HUES48 (cell line): Measurements from ENCODE around the gene DAND5.

Source experiments
- H3K27ac ChIP-seq: one replicate; pipeline ENCODE4 v1.7.0; 2013; ENCODE audit warnings: low read depth, low read length, inconsistent platforms
- H3K27me3 ChIP-seq: 2 replicates; pipeline ENCODE4 v1.6.1; 2013; ENCODE audit warnings: mild to moderate bottlenecking, low read length; ENCODE audit not compliant: control insufficient read depth, insufficient read depth
- H3K36me3 ChIP-seq: 2 replicates; pipeline ENCODE4 v1.6.1; 2013; ENCODE audit warnings: low read length; ENCODE audit not compliant: control insufficient read depth, insufficient read depth
- H3K4me1 ChIP-seq: 2 replicates; pipeline ENCODE4 v1.6.1; 2013; ENCODE audit warnings: mild to moderate bottlenecking, low read length; ENCODE audit not compliant: control insufficient read depth, insufficient read depth
- H3K4me3 ChIP-seq: 2 replicates; pipeline ENCODE4 v1.5.1; 2013; ENCODE audit warnings: mild to moderate bottlenecking, low read depth, low read length
- H3K9ac ChIP-seq: 2 replicates; pipeline ENCODE4 v1.6.1; 2013; ENCODE audit warnings: mild to moderate bottlenecking, low read depth, low read length, moderate library complexity
- H3K9me3 ChIP-seq: 2 replicates; pipeline ENCODE4 v1.6.1; 2013; ENCODE audit warnings: low read length; ENCODE audit not compliant: control insufficient read depth, insufficient read depth

Gene DAND5

DNA sequence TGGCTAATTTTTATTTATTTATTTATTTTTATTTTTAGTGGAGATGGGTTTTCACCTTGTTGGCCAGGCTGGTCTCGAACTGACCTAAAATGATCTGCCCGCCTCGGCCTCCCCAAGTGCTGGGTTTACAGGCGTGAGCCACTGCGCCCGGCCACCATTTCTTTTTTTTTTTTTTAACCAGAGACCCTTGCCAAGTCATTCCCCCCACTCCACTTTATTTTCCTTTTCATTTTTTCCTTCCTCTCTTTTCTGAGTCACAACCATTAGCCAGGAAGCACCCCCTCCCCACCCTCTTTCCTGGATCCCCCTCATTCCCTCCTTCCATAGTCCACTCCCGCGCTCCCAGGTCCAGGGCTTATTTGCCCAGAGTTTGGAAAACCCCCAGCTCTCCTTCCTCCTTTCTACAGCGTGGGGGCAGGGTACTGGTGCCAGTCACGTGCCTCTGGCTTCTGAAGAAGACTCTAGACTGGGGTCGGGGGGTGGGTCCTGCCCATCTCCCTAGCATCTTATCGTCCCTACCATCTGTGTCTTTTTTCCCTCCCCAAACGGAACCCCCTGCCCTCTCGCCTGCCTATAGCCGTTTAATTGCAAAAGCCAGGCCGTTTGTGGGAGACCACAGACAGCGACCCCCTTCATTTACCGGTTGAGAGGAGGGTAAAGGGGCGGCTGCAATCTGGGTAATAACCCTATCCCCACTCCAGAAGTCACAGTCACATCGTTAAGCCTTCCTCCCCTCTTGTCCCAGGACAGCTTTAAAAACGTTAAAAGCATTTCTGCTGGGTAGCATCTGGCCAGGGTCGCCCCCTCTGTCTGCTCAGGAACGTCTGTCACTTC is 32.1 kb upstream of the DAND5 start:
- H3K4me1 ChIP-seq = peaks cover 24% of the 10 kb centered on the region
- H3K4me3 ChIP-seq = peak overlapping the region; percentile 98
- H3K36me3 ChIP-seq = peaks cover 33% of the 10 kb centered on the region
- H3K9ac ChIP-seq = peak overlapping the region; percentile 41; the same call in 1 of the 2 replicates
- no peaks in the 10 kb centered on the region for H3K9me3 ChIP-seq
- no peaks in the 10 kb centered on the region for H3K27me3 ChIP-seq
- peak overlapping the region; percentile 80 for H3K27ac ChIP-seq

DNA sequence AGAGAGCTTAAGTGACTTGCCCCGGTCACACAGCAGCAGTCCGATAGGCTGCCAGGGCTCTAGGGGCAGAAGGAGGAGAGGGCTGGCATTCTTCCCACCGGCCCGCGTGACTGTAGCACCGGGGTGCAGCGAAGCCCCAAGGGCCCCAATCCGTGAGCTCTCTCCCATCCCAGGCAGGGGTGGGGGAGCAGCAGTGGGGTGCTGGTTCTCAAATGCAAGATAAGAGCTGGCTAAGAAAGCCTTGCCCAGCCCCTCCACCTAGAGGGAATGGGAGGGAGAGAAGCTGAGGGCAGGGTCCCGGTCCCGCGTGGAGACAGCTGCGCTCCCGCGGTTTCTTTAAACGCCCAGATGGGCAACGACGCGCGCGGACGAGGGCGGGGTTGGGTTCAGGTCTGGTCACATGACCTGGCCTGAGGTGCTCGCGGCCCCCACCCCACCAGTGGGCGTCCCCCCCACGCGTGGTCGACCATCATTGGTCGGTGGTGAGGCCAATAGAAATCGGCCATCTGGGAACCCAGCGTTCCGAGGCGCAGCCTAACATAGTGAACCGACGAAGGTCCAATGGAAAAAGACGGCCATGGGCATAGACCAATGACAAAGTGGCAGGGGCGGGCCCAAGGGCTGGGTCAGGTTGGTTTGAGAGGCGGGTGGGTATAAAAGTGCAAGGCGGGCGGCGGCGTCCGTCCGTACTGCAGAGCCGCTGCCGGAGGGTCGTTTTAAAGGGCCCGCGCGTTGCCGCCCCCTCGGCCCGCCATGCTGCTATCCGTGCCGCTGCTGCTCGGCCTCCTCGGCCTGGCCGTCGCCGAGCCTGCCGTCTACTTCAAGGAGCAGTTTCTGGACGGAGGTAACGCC is 31.2 kb upstream of the DAND5 start, which contains the start of gene CALR:
TSS of gene CALR (plus strand) at position 683 of the 852 bp plus-strand sequence. CDS start at position 754, 71 bp downstream.
- Histone ChIP-seq H3K36me3 (peaks cover 42% of the 10 kb centered on the region), H3K9ac (peak within 1 kb of the TSS; percentile 93), H3K4me3 (peak within 1 kb of the TSS; percentile 98), H3K27ac (peak within 1 kb of the TSS; percentile 80), H3K9me3 (no peaks in the 10 kb centered on the region), H3K27me3 (no peaks in the 10 kb centered on the region), H3K4me1 (peaks cover 22% of the 10 kb centered on the region)

DNA sequence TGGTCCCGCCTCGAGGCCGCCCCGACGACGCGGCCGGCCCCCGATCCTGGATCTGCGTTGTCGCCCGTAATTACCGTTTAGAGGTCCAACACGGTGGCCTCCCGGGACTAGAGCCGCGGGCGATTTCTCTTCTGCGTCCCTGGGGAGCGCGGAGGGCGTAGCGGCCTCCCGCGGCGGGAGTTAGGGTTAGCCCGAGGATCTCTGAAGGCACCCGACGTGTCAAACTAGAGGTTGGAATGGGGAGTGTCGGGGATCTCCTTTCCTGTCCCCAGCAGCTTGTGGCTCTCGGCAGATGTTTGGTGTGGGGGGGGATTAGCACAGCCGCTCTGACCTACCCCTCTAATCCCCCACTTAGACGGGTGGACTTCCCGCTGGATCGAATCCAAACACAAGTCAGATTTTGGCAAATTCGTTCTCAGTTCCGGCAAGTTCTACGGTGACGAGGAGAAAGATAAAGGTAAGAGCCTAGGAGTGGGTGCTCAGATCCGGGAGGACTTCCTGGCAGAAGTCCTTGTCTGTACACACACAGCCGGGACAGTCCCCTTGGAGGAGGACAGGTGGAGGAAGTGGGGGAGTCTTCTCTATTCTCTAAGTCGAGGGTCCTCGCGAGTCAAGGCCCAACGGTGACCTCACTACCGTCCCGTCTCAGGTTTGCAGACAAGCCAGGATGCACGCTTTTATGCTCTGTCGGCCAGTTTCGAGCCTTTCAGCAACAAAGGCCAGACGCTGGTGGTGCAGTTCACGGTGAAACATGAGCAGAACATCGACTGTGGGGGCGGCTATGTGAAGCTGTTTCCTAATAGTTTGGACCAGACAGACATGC is 30.4 kb upstream of the DAND5 start:
- Histone ChIP-seq H3K27me3 (no peaks in the 10 kb centered on the region), H3K9ac (peak overlapping the region; percentile 93), H3K4me1 (peaks cover 19% of the 10 kb centered on the region), H3K9me3 (no peaks in the 10 kb centered on the region), H3K36me3 (peaks cover 50% of the 10 kb centered on the region), H3K27ac (peak overlapping the region; percentile 70), H3K4me3 (peak overlapping the region; percentile 98)

DNA sequence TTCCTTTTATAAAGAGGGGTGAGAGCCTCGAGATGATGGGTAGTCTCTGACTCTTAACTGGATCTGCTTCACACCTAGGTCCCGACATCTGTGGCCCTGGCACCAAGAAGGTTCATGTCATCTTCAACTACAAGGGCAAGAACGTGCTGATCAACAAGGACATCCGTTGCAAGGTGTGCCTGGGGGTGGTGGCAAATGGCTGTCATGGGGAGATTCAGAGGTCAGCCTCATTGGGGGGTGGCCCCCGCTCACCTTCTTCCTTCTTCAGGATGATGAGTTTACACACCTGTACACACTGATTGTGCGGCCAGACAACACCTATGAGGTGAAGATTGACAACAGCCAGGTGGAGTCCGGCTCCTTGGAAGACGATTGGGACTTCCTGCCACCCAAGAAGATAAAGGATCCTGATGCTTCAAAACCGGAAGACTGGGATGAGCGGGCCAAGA is 29.4 kb upstream of the DAND5 start:
- Histone ChIP-seq H3K9ac (0 out of 2 replicates have a peak overlapping the region, but pooled peaks have one; percentile 93), H3K27me3 (no peaks in the 10 kb centered on the region), H3K4me1 (peaks cover 17% of the 10 kb centered on the region), H3K36me3 (peaks cover 60% of the 10 kb centered on the region), H3K4me3 (peak overlapping the region; percentile 98), H3K27ac (peak overlapping the region; percentile 35), H3K9me3 (no peaks in the 10 kb centered on the region)

DNA sequence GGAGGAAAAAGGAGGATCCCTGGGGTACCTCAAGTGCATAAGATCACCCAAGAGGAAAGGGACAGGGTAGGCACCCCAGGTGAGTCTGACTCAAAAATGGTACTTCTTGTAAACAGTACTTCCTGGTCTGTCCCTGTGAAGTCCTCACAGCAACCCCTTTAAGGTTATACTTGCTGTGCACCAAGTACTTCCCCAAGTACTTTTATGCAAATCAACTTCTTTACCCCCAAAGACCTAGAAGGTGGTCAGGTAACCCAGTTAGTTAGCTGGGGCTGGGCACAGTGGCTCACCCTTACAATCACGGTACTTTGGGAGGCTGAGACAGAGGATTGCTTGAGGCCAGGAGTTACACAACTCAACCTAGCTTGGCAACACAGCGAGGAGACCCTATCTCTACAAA is 28.5 kb upstream of the DAND5 start:
- peak overlapping the region; percentile 2; the same call in 1 of the 2 replicates for H3K4me3 ChIP-seq

DNA sequence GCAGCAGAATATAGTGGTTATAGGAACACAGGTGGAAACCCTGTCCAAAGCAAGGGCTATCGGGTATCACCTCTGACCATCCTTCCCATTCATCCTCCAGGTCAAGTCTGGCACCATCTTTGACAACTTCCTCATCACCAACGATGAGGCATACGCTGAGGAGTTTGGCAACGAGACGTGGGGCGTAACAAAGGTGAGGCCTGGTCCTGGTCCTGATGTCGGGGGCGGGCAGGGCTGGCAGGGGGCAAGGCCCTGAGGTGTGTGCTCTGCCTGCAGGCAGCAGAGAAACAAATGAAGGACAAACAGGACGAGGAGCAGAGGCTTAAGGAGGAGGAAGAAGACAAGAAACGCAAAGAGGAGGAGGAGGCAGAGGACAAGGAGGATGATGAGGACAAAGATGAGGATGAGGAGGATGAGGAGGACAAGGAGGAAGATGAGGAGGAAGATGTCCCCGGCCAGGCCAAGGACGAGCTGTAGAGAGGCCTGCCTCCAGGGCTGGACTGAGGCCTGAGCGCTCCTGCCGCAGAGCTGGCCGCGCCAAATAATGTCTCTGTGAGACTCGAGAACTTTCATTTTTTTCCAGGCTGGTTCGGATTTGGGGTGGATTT is 25.8 kb upstream of the DAND5 start:
- Histone ChIP-seq H3K9me3 (no peaks in the 10 kb centered on the region), H3K9ac (no peak overlapping the region), H3K36me3 (peaks cover 71% of the 10 kb centered on the region), H3K27me3 (no peaks in the 10 kb centered on the region), H3K27ac (no peak overlapping the region), H3K4me3 (no peak overlapping the region), H3K4me1 (peaks cover 17% of the 10 kb centered on the region; the same call in 1 of the 2 replicates)

More for the DNA sequence above, 28.5 kb upstream of the DAND5 start:
- H3K27me3 ChIP-seq = no peaks in the 10 kb centered on the region
- peaks cover 61% of the 10 kb centered on the region for H3K36me3 ChIP-seq
- no peaks in the 10 kb centered on the region for H3K9me3 ChIP-seq
- H3K4me1 ChIP-seq = peaks cover 17% of the 10 kb centered on the region
- H3K9ac ChIP-seq = no peak overlapping the region
- H3K27ac ChIP-seq = peak overlapping the region; percentile 1

DNA sequence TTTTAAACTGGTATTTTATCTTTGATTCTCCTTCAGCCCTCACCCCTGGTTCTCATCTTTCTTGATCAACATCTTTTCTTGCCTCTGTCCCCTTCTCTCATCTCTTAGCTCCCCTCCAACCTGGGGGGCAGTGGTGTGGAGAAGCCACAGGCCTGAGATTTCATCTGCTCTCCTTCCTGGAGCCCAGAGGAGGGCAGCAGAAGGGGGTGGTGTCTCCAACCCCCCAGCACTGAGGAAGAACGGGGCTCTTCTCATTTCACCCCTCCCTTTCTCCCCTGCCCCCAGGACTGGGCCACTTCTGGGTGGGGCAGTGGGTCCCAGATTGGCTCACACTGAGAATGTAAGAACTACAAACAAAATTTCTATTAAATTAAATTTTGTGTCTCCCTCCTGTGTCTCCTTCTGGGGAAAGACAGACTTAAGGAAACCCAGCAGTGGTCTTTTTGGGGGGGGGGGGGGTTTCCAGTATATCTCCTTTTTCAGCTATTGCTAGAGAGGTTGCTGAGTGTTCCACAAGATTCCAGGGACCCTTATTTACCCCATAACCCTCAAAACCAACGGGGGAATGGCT is 25.2 kb upstream of the DAND5 start:
- no peak overlapping the region for H3K9ac ChIP-seq
- H3K27ac ChIP-seq = peak overlapping the region; percentile 100
- no peaks in the 10 kb centered on the region for H3K27me3 ChIP-seq
- H3K4me3 ChIP-seq = no peak overlapping the region
- H3K36me3 ChIP-seq = peaks cover 75% of the 10 kb centered on the region
- H3K9me3 ChIP-seq = no peaks in the 10 kb centered on the region
- peaks cover 17% of the 10 kb centered on the region; the same call in 1 of the 2 replicates for H3K4me1 ChIP-seq

DNA sequence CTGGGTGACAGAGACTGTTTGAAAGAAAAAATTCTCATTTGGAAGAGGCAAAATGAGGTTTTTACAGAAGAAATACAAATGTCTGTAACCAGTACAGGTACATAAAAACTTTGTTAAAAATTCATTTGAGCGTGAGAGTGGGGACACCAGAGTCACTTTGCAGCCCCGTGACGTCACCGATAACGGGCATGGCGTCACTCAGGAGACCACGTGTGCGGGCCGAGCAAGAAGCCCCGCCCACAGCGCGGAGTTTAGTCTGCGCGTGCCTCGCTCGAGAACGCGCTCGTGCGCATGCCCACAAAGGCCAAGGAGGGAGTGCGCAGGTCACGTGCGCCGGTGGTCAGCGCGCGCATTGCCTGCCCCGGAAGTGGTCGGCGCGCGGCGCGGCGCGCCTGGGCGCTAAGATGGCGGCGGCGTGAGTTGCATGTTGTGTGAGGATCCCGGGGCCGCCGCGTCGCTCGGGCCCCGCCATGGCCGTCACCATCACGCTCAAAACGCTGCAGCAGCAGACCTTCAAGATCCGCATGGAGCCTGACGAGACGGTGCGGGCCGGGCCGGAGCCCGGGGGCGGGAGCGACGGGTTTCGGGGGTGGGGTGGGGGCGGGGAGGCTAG is 23.8 kb upstream of the DAND5 start, which contains the start of gene RAD23A:
TSS of gene RAD23A (plus strand) at position 384 of the 613 bp plus-strand sequence. CDS start at position 471, 87 bp downstream.
- H3K9ac ChIP-seq = peak within 1 kb of the TSS; percentile 90
- peaks cover 8% of the 10 kb centered on the region; the same call in 1 of the 2 replicates for H3K4me1 ChIP-seq
- H3K4me3 ChIP-seq = peak within 1 kb of the TSS; percentile 87
- H3K27ac ChIP-seq = peak within 1 kb of the TSS; percentile 100
- no peaks in the 10 kb centered on the region for H3K9me3 ChIP-seq
- peaks cover 73% of the 10 kb centered on the region for H3K36me3 ChIP-seq
- H3K27me3 ChIP-seq = no peaks in the 10 kb centered on the region

DNA sequence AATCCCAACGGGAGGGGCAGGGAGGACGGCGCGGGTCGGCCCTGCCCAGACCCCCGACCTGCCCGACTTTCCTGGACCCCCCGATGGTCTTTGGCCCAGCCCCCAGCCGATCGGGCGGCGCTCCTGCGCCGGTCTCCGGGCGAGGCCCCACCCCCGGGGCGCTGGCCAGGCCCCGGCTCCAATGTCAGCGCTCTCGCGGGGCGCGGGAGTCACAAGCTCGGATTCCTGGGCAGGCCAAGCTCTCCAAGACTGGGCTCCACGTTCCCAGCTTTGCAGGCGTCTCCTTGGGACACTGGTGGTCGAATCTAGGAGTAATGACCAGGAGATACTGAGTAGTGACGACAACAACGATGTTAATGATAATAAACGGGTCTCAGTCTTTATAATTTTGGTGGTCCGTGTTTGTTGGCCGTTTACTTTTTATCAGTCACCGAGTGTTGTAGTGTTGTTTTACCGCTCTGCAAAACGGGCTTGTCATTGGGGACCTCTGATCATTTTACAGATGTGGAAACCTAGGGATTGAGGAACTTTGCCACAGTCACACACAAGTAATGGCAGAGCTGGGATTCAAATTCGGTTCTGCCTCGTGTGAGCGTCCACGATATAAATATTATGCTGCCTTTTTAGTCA is 23.2 kb upstream of the DAND5 start:
- Histone ChIP-seq H3K9me3 (no peaks in the 10 kb centered on the region), H3K9ac (peak overlapping the region; percentile 83), H3K27ac (peak overlapping the region; percentile 100), H3K4me3 (peak overlapping the region; percentile 87), H3K4me1 (0 out of 2 replicates have a peak, but pooled peaks cover 8% of the 10 kb centered on the region), H3K36me3 (peaks cover 73% of the 10 kb centered on the region), H3K27me3 (no peaks in the 10 kb centered on the region)
